Lower leg skin (tissue), 4 donors: Measurements from ENCODE around the gene HOXD11. TPM values are rescaled to one million over a fixed set of nuclear protein-coding genes. Genes with fewer than 3 reads are reported as not detected.

Experiments
- DNase-seq, 2 donors: peaks; one replicate each; pipeline ENCODE4 v3.0.0-alpha.2; 2019; ENCODE audit warnings: low spot score in 2 of 2
- H3K4me3 ChIP-seq: fragments of 200-600 bp; sonication (generic); 2 replicates; pipeline ENCODE4 v1.5.1; 2017; ENCODE audit warnings: mild to moderate bottlenecking, low read depth; ENCODE audit not compliant: poor library complexity, severe bottlenecking
- POLR2A ChIP-seq, 2 donors: fragments of 450-650 bp; IDR thresholded peaks; one replicate each; pipeline ENCODE4 v1.6.1; 2016 to 2017; ENCODE audit warnings: antibody characterized with exemption in 2 of 2, mild to moderate bottlenecking in 1 of 2, moderate library complexity in 1 of 2
- WGBS, 2 donors: methylation state at CpG; one replicate each; pipeline ENCODE4 v1.1.5; 2018; 5-methylcytosine and 5-hydroxymethylcytosine counted together
- intact Hi-C: fragments of 100-400 bp; cut with DNase I; formaldehyde crosslinking; loops from one replicate; pipeline ENCODE4 v1.15.0; 2023; ENCODE audit warnings: low total_unique reads
- total RNA-seq, 4 donors: library from RNA; depleted of rRNA; stranded (reverse); fragments of >200 nt; gene quantifications; one replicate each; pipeline ENCODE4 v1.1.0, GENCODE V29; 2016
- TF ChIP-seq, protein P1 (sequence below), 3 donors: fragments of 450-650 bp; IDR thresholded peaks; one replicate each; pipeline ENCODE4 v1.5.1; 2016; ENCODE audit warnings: antibody characterized with exemption in 3 of 3, mild to moderate bottlenecking in 3 of 3, moderate library complexity in 2 of 3

HOXD11 gene
- total RNA-seq, 4 donors from 2014 or later: 0.23 TPM; not detected in 3

DNA sequence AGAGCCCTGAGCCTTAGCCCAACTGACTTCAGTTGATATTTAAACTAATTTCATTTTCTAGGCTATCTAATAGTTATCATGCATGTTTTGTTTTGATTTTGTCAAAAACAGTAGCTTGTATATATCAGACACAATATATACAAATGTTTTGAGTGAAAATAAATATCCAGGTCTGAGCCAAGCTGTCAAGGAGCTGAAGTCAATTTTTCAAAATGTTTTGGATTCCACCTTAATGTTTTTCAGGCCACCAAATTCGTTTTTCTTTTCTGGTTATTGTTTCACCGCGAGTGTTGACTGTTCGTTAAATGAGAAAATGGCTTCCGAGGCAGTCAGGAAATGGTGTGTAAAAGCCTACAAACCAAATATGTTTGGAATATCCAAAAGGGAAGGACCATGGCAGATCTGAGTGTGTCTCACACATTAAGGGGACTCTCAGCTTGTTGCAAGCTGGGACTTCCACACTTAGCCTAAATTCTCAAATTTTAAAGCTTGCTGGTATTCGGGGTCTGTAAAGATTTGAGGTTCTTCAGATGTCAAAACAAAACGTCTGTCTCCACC lies 4.7 kb upstream of the HOXD11 start:
- TF ChIP-seq, protein P1, sequence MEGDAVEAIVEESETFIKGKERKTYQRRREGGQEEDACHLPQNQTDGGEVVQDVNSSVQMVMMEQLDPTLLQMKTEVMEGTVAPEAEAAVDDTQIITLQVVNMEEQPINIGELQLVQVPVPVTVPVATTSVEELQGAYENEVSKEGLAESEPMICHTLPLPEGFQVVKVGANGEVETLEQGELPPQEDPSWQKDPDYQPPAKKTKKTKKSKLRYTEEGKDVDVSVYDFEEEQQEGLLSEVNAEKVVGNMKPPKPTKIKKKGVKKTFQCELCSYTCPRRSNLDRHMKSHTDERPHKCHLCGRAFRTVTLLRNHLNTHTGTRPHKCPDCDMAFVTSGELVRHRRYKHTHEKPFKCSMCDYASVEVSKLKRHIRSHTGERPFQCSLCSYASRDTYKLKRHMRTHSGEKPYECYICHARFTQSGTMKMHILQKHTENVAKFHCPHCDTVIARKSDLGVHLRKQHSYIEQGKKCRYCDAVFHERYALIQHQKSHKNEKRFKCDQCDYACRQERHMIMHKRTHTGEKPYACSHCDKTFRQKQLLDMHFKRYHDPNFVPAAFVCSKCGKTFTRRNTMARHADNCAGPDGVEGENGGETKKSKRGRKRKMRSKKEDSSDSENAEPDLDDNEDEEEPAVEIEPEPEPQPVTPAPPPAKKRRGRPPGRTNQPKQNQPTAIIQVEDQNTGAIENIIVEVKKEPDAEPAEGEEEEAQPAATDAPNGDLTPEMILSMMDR (IDR thresholded peaks at IDR 0.05): no peak
- TF ChIP-seq POLR2A (IDR thresholded peaks at IDR 0.05): no peak
- WGBS, 2 donors: 47 to 61% methylated on average over 7 of the region's 7 CpGs
- no peak for DNase-seq
- no peak overlapping the region for H3K4me3 ChIP-seq
- intact Hi-C loops: no loop called here

DNA sequence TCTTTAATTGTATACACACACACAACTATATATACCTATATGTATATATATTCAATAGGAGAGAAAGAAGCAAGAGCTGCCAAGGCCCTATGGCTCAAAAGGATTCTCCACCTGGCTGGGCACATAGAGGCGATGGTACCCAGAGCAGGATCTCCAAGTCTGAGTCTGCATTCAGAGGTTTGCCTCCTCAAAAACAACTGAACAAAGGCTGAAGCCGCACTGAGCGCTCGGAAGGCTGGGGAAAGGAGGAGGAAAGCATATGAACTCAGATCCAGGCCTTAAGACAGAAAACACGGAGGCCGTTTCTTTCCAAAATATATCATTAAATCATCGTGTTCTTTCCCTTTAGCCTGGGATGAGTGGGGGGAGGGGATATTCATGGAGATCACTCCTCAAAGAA lies 3.9 kb upstream of the HOXD11 start:
- peak in 1 of 2 donors; percentile 21 for DNase-seq
- intact Hi-C loops: no loop called here
- 60 to 63% methylated on average over 7 of the region's 7 CpGs for WGBS, 2 donors
- H3K4me3 ChIP-seq: no peak overlapping the region
- TF ChIP-seq POLR2A (IDR thresholded peaks at IDR 0.05): no peak
- TF ChIP-seq, protein P1 (IDR thresholded peaks at IDR 0.05): no peak

DNA sequence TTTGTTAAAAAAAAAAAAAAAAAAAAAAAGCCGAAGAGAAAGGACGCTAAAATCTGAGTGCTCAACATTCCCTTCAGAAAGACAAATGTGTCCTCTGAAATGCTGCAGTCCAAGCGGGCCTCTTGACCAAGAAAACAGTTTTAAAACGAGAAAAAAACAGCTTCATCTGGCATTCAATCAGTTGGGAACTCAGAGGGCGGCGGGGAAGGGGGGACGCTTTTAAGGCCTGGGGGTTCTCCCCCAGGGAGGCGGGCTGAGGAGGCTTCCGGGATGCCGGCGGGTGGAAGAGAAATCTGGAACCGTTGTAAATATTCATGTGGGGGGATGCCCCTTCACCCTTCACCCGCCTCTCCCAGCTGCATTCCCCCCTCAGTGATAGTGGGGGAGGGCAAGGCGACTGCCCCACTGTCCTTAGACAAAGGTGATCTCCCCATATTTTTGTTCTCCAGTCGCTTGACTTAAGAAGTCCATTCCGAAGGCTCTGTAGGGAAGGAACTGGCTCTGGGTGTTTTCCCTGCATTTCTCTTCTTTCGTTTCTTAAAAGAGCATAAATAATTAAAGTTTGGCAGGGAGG lies 3.3 kb upstream of the HOXD11 start:
- peak in 1 of 2 donors; percentile 77 for DNase-seq
- no peak overlapping the region for H3K4me3 ChIP-seq
- intact Hi-C loops: no loop called here
- WGBS, 2 donors: 26 to 34% methylated on average over 17 of the region's 17 CpGs
- TF ChIP-seq POLR2A (IDR thresholded peaks at IDR 0.05): no peak
- TF ChIP-seq, protein P1 (IDR thresholded peaks at IDR 0.05): no peak

DNA sequence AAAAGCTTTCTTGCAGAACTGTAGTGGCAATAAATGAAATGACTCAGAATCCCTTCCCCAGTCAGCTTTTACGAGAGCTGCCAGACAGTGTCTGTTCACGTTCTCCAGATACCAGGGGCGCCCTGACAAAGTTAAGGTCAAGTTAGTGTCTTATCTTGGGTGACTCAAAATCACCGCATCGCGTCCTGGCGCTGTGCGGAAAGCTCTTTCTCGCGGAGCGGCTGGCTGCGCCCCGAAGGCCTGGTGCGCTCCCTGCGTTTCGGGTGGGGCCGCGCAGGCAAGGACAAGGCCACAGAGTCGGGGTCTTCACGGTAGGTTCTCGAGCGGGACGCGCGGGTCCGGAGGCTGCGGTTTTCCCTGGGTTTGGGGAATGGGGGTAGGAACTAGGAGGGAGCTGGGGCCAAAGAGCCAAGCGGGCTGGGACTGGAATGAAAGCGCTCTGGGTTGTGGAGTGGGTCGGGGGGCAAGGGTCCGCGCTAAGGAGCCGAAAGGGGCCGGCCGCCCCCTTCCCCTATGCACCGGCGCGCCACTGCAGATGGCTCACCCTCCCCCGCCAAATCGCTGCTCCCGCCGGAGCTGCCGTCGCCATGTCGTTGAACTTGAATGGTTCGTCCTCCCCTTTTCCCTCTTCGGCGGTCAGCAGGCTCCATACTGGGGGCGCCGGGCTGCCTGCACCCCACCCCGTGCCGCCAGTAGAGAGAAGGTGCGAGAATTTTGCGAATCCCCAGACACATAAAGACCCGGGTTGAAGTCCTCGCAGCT lies 2.6 kb upstream of the HOXD11 start:
- intact Hi-C loops: loop anchor here (5.0 kb wide), 1 partner anchor 1293 kb away; no protein-coding TSS in a partner anchor
- peak in 1 of 2 donors; percentile 80 for DNase-seq
- TF ChIP-seq POLR2A (IDR thresholded peaks at IDR 0.05): no peak
- 5 to 11% methylated on average over 41 to 51 of the region's 56 CpGs for WGBS, 2 donors
- H3K4me3 ChIP-seq: no peak overlapping the region

DNA sequence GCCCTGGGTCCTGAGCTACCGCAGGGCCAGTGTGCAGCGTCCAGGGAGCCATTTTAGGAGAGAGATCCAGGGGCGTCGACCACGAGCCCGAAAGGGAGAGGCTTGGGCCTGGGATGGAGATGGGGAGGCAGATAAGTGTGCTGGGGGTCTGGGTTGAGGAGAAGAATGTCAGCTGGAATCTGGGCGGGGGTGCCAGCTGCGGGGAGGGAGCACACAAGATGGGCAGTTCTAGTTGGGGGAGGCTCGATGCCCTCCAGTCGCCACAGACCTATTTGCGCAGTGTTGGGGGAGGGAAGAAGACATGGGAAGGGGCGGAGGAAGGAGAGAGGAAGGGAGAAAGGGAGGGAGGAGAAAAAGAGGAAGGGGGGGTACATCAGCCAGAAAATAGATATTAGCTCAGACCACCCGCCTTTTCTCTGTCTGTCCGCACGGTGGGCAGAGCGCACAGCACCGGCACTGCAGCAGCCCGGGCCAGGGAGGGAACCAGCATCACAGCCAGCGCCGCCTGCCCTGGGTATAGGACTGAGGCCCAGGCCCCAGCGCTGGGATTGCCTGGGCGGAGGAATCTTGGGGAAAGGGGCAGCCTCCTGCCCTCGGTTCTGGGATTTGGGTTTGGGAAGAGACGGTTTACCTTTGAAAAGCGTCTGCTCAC lies 1.9 kb upstream of the HOXD11 start:
- intact Hi-C loops: loop anchor here (5.0 kb wide), 1 partner anchor 1292 kb away; no protein-coding TSS in a partner anchor
- WGBS, 2 donors: 26 to 28% methylated on average over 25 of the region's 25 CpGs
- no peak for TF ChIP-seq POLR2A (IDR thresholded peaks at IDR 0.05)
- TF ChIP-seq, protein P1 (IDR thresholded peaks at IDR 0.05): no peak
- peak in 1 of 2 donors; percentile 67 for DNase-seq
- no peak overlapping the region for H3K4me3 ChIP-seq
